Measurements from ENCODE around the gene SLC1A2. TPM values are rescaled to one million over a fixed set of nuclear protein-coding genes. Genes with fewer than 3 reads are reported as not detected.

The SLC1A2 gene
- total RNA-seq, 1 experiment from 2014 or later = 0.50 TPM

DNA sequence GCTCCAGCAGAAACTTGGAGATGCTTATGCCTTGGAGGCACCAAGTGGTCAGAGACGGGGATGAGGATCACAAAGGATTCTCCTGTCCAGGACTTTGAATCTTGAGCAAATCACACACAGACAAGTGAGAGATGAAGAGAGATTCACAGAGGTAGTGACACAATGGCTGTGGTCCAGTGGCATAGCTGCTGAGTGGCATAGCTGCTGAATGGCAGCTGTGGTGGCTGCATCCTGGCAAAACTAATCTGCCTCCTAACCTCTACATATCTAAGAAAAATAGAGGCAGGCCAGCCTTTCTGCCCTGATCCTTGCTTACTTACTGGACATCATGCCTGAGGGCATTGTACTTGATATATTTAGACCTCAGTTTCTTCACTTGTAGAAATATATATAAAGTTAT lies 177.8 kb downstream of the SLC1A2 start:
- Mint-ChIP-seq H3K27ac (peak overlapping the region in 1 of 3 experiments; percentile 41; a peak in 1 of 7 replicates), H3K36me3 (ENCODE audit: insufficient read depth in 1 of 3, low read depth in 3 of 3) (no peaks in the 10 kb centered on the region), H3K27me3 (ENCODE audit: low read depth) (no peaks in the 10 kb centered on the region; the same call in 1 of the 2 replicates), H3K9me3 (no peaks in the 10 kb centered on the region), H3K4me1 (peaks cover 14 to 17% of the 10 kb centered on the region in 2 experiments), H3K4me3 (no peak overlapping the region)
- H3K14ac ChIP-seq (ENCODE audit: insufficient read depth, low read length) = no peak overlapping the region
- no peak overlapping the region for H3K4me2 ChIP-seq (ENCODE audit: insufficient read depth, insufficient read length, low read length)
- no peak overlapping the region for H2BK120ac ChIP-seq (ENCODE audit: low read depth, low read length, poor library complexity, severe bottlenecking)
- no peak overlapping the region for H2AK5ac ChIP-seq (ENCODE audit: insufficient read length, low read length)
- no peak overlapping the region for H2BK5ac ChIP-seq (ENCODE audit: insufficient read length, low read length)
- H3K23ac ChIP-seq (ENCODE audit: insufficient read length, low read depth, low read length) = no peak overlapping the region
- no peak overlapping the region for H4K91ac ChIP-seq (ENCODE audit: insufficient read length, low read depth, low read length)
- H2BK12ac ChIP-seq (ENCODE audit: insufficient read length, low read depth, low read length) = no peak overlapping the region
- no peaks in the 10 kb centered on the region for H4K20me1 ChIP-seq (ENCODE audit: control insufficient read depth, insufficient read depth, insufficient read length)
- TF ChIP-seq, protein P1, sequence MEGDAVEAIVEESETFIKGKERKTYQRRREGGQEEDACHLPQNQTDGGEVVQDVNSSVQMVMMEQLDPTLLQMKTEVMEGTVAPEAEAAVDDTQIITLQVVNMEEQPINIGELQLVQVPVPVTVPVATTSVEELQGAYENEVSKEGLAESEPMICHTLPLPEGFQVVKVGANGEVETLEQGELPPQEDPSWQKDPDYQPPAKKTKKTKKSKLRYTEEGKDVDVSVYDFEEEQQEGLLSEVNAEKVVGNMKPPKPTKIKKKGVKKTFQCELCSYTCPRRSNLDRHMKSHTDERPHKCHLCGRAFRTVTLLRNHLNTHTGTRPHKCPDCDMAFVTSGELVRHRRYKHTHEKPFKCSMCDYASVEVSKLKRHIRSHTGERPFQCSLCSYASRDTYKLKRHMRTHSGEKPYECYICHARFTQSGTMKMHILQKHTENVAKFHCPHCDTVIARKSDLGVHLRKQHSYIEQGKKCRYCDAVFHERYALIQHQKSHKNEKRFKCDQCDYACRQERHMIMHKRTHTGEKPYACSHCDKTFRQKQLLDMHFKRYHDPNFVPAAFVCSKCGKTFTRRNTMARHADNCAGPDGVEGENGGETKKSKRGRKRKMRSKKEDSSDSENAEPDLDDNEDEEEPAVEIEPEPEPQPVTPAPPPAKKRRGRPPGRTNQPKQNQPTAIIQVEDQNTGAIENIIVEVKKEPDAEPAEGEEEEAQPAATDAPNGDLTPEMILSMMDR (conservative IDR thresholded peaks at IDR 0.05) = no peak
- H3K9me3 ChIP-seq (ENCODE audit: control insufficient read depth, low read depth, low read length) = no peaks in the 10 kb centered on the region
- DNase-seq = no peak
- H3K56ac ChIP-seq (ENCODE audit: insufficient read length, low read depth, low read length) = no peak overlapping the region
- no peak overlapping the region for H3K18ac ChIP-seq (ENCODE audit: insufficient read length, low read depth, low read length)
- no peak overlapping the region for H4K5ac ChIP-seq (ENCODE audit: insufficient read length, low read depth, low read length)
- no peaks in the 10 kb centered on the region for H3K23me2 ChIP-seq (ENCODE audit: insufficient read length, low read depth, low read length, poor library complexity, severe bottlenecking)
- no peak overlapping the region for H3K4ac ChIP-seq (ENCODE audit: low read depth, low read length)
- H4K8ac ChIP-seq (replicated peaks; ENCODE audit: insufficient read length, low read depth, low read length) = no peak overlapping the region
- no peak overlapping the region for H2BK15ac ChIP-seq (ENCODE audit: low read depth, low read length)
- no peak overlapping the region for H3K27ac ChIP-seq (ENCODE audit: insufficient read length, low read depth, low read length)
- no peak overlapping the region for H3T11ph ChIP-seq (ENCODE audit: low read length)
- H3K79me2 ChIP-seq (ENCODE audit: insufficient read depth, low read length) = no peaks in the 10 kb centered on the region
- no peak overlapping the region for H2BK20ac ChIP-seq (ENCODE audit: low read depth, low read length, poor library complexity, severe bottlenecking)
- no peaks in the 10 kb centered on the region for H3K27me3 ChIP-seq (ENCODE audit: insufficient read depth, low read length)
- no peak overlapping the region for H3K9ac ChIP-seq (ENCODE audit: extremely low read depth, insufficient read length, low read length)
- no CpG with 5 or more reads among the region's 1 CpG for WGBS (ENCODE audit: extremely low coverage, insufficient read length, low lambda C conversion rate)
- no peak overlapping the region for H2AFZ ChIP-seq (ENCODE audit: low read length)
- no peaks in the 10 kb centered on the region for H3K79me1 ChIP-seq (ENCODE audit: insufficient read depth, low read depth, low read length, poor library complexity, severe bottlenecking)
- peaks cover 1% of the 10 kb centered on the region; the same call in 1 of the 2 replicates for H3K4me1 ChIP-seq (ENCODE audit: insufficient read depth, low read length)

Measured in H9 (cell line).